ENCODE results near the gene TLR6.

Gene TLR6

GRCh38 chr4:38891051-38891983, 34.7 kb upstream of the TLR6 start:
- Histone ChIP-seq H3K36me3 (ENCODE audit: control insufficient read depth, insufficient read depth, low read length) (no peaks in the 10 kb centered on the region), H3K27me3 (replicated peaks; ENCODE audit: control insufficient read depth, insufficient read depth, low read length, poor library complexity, severe bottlenecking) (no peaks in the 10 kb centered on the region), H3K9me3 (ENCODE audit: control insufficient read depth, low read length) (no peaks in the 10 kb centered on the region), H3K4me1 (ENCODE audit: control insufficient read depth, insufficient read depth, low read length, poor library complexity, severe bottlenecking) (no peaks in the 10 kb centered on the region), H3K4me3 (ENCODE audit: insufficient read depth, low read depth, low read length, poor library complexity, severe bottlenecking) (no peak overlapping the region), H3K27ac (ENCODE audit: insufficient read depth, low read length, poor library complexity, severe bottlenecking) (no peak overlapping the region)
- DNase-seq = no peak

GRCh38 chr4:38889143-38889542, 32.5 kb upstream of the TLR6 start:
- Histone ChIP-seq H3K27ac (ENCODE audit: insufficient read depth, low read length, poor library complexity, severe bottlenecking) (no peak overlapping the region), H3K9me3 (ENCODE audit: control insufficient read depth, low read length) (no peaks in the 10 kb centered on the region), H3K36me3 (ENCODE audit: control insufficient read depth, insufficient read depth, low read length) (no peaks in the 10 kb centered on the region), H3K4me1 (ENCODE audit: control insufficient read depth, insufficient read depth, low read length, poor library complexity, severe bottlenecking) (no peaks in the 10 kb centered on the region), H3K27me3 (replicated peaks; ENCODE audit: control insufficient read depth, insufficient read depth, low read length, poor library complexity, severe bottlenecking) (no peaks in the 10 kb centered on the region), H3K4me3 (ENCODE audit: insufficient read depth, low read depth, low read length, poor library complexity, severe bottlenecking) (no peak overlapping the region)
- DNase-seq = no peak

GRCh38 chr4:38884254-38884653, 27.6 kb upstream of the TLR6 start:
- Histone ChIP-seq H3K9me3 (ENCODE audit: control insufficient read depth, low read length) (no peaks in the 10 kb centered on the region), H3K4me3 (ENCODE audit: insufficient read depth, low read depth, low read length, poor library complexity, severe bottlenecking) (no peak overlapping the region), H3K4me1 (ENCODE audit: control insufficient read depth, insufficient read depth, low read length, poor library complexity, severe bottlenecking) (no peaks in the 10 kb centered on the region), H3K36me3 (ENCODE audit: control insufficient read depth, insufficient read depth, low read length) (no peaks in the 10 kb centered on the region), H3K27me3 (replicated peaks; ENCODE audit: control insufficient read depth, insufficient read depth, low read length, poor library complexity, severe bottlenecking) (no peaks in the 10 kb centered on the region), H3K27ac (ENCODE audit: insufficient read depth, low read length, poor library complexity, severe bottlenecking) (no peak overlapping the region)
- DNase-seq = no peak

- H3K4me3 ChIP-seq (ENCODE audit: insufficient read depth, low read depth, low read length, poor library complexity, severe bottlenecking) = no peak overlapping the region
- H3K36me3 ChIP-seq (ENCODE audit: control insufficient read depth, insufficient read depth, low read length) = no peaks in the 10 kb centered on the region
- no peaks in the 10 kb centered on the region for H3K9me3 ChIP-seq (ENCODE audit: control insufficient read depth, low read length)
- H3K27ac ChIP-seq (ENCODE audit: insufficient read depth, low read length, poor library complexity, severe bottlenecking) = no peak overlapping the region
- no peaks in the 10 kb centered on the region for H3K27me3 ChIP-seq (replicated peaks; ENCODE audit: control insufficient read depth, insufficient read depth, low read length, poor library complexity, severe bottlenecking)
- no peaks in the 10 kb centered on the region for H3K4me1 ChIP-seq (ENCODE audit: control insufficient read depth, insufficient read depth, low read length, poor library complexity, severe bottlenecking)
- no peak for DNase-seq
Measured at GRCh38 chr4:38876636-38877035, 20.0 kb upstream of the TLR6 start.

GRCh38 chr4:38873290-38873944, 16.8 kb upstream of the TLR6 start:
- Histone ChIP-seq H3K9me3 (ENCODE audit: control insufficient read depth, low read length) (no peaks in the 10 kb centered on the region), H3K4me3 (ENCODE audit: insufficient read depth, low read depth, low read length, poor library complexity, severe bottlenecking) (no peak overlapping the region), H3K4me1 (ENCODE audit: control insufficient read depth, insufficient read depth, low read length, poor library complexity, severe bottlenecking) (no peaks in the 10 kb centered on the region), H3K27ac (ENCODE audit: insufficient read depth, low read length, poor library complexity, severe bottlenecking) (no peak overlapping the region), H3K27me3 (replicated peaks; ENCODE audit: control insufficient read depth, insufficient read depth, low read length, poor library complexity, severe bottlenecking) (no peaks in the 10 kb centered on the region), H3K36me3 (ENCODE audit: control insufficient read depth, insufficient read depth, low read length) (no peaks in the 10 kb centered on the region)
- DNase-seq = no peak

- H3K27me3 ChIP-seq (replicated peaks; ENCODE audit: control insufficient read depth, insufficient read depth, low read length, poor library complexity, severe bottlenecking) = peaks cover 4% of the 10 kb centered on the region
- no peak overlapping the region for H3K4me3 ChIP-seq (ENCODE audit: insufficient read depth, low read depth, low read length, poor library complexity, severe bottlenecking)
- no peaks in the 10 kb centered on the region for H3K36me3 ChIP-seq (ENCODE audit: control insufficient read depth, insufficient read depth, low read length)
- H3K4me1 ChIP-seq (ENCODE audit: control insufficient read depth, insufficient read depth, low read length, poor library complexity, severe bottlenecking) = peaks cover 3% of the 10 kb centered on the region
- no peak overlapping the region for H3K27ac ChIP-seq (ENCODE audit: insufficient read depth, low read length, poor library complexity, severe bottlenecking)
- no peak for DNase-seq
- no peaks in the 10 kb centered on the region for H3K9me3 ChIP-seq (ENCODE audit: control insufficient read depth, low read length)
Measured at GRCh38 chr4:38872620-38873019, 16.0 kb upstream of the TLR6 start.

- Histone ChIP-seq H3K36me3 (ENCODE audit: control insufficient read depth, insufficient read depth, low read length) (no peaks in the 10 kb centered on the region), H3K27ac (ENCODE audit: insufficient read depth, low read length, poor library complexity, severe bottlenecking) (no peak overlapping the region), H3K4me1 (ENCODE audit: control insufficient read depth, insufficient read depth, low read length, poor library complexity, severe bottlenecking) (peaks cover 3% of the 10 kb centered on the region), H3K9me3 (ENCODE audit: control insufficient read depth, low read length) (no peaks in the 10 kb centered on the region), H3K27me3 (replicated peaks; ENCODE audit: control insufficient read depth, insufficient read depth, low read length, poor library complexity, severe bottlenecking) (peaks cover 5% of the 10 kb centered on the region), H3K4me3 (ENCODE audit: insufficient read depth, low read depth, low read length, poor library complexity, severe bottlenecking) (no peak overlapping the region)
- DNase-seq = no peak
Measured at GRCh38 chr4:38871593-38871992, 15.0 kb upstream of the TLR6 start.

- Histone ChIP-seq H3K36me3 (ENCODE audit: control insufficient read depth, insufficient read depth, low read length) (no peaks in the 10 kb centered on the region), H3K4me1 (ENCODE audit: control insufficient read depth, insufficient read depth, low read length, poor library complexity, severe bottlenecking) (peaks cover 3% of the 10 kb centered on the region), H3K9me3 (ENCODE audit: control insufficient read depth, low read length) (no peaks in the 10 kb centered on the region), H3K27ac (ENCODE audit: insufficient read depth, low read length, poor library complexity, severe bottlenecking) (no peak overlapping the region), H3K4me3 (ENCODE audit: insufficient read depth, low read depth, low read length, poor library complexity, severe bottlenecking) (no peak overlapping the region), H3K27me3 (replicated peaks; ENCODE audit: control insufficient read depth, insufficient read depth, low read length, poor library complexity, severe bottlenecking) (peaks cover 5% of the 10 kb centered on the region)
- no peak for DNase-seq
Measured at GRCh38 chr4:38870098-38870808, 13.6 kb upstream of the TLR6 start.

GRCh38 chr4:38869511-38869910, 12.9 kb upstream of the TLR6 start:
- H3K4me1 ChIP-seq (ENCODE audit: control insufficient read depth, insufficient read depth, low read length, poor library complexity, severe bottlenecking) = peaks cover 3% of the 10 kb centered on the region
- peaks cover 5% of the 10 kb centered on the region for H3K27me3 ChIP-seq (replicated peaks; ENCODE audit: control insufficient read depth, insufficient read depth, low read length, poor library complexity, severe bottlenecking)
- H3K36me3 ChIP-seq (ENCODE audit: control insufficient read depth, insufficient read depth, low read length) = no peaks in the 10 kb centered on the region
- DNase-seq = no peak
- H3K4me3 ChIP-seq (ENCODE audit: insufficient read depth, low read depth, low read length, poor library complexity, severe bottlenecking) = no peak overlapping the region
- H3K27ac ChIP-seq (ENCODE audit: insufficient read depth, low read length, poor library complexity, severe bottlenecking) = no peak overlapping the region
- no peaks in the 10 kb centered on the region for H3K9me3 ChIP-seq (ENCODE audit: control insufficient read depth, low read length)

Measured in effector memory CD4-positive, alpha-beta T cell (primary cell).